OCI-LY7 (cell line): Measurements from ENCODE around the gene LRBA.

Source experiments
- EZH2phosphoT487 ChIP-seq: fragments of 200-600 bp; sonication (generic); IDR thresholded peaks from 2 replicates; pipeline ENCODE4 v1.6.1; 2018; ENCODE audit warnings: low read depth, borderline replicate concordance, mild to moderate bottlenecking, mixed run types, antibody characterized with exemption, low read length, moderate library complexity, mixed read lengths
- TF ChIP-seq, protein P1 (sequence below): fragments of 200-600 bp; sonication (generic); conservative IDR thresholded peaks from 2 replicates; pipeline ENCODE4 v1.5.1; 2014; ENCODE audit warnings: mild to moderate bottlenecking, antibody characterized with exemption, low read length, moderate library complexity, mixed read lengths

DNA sequence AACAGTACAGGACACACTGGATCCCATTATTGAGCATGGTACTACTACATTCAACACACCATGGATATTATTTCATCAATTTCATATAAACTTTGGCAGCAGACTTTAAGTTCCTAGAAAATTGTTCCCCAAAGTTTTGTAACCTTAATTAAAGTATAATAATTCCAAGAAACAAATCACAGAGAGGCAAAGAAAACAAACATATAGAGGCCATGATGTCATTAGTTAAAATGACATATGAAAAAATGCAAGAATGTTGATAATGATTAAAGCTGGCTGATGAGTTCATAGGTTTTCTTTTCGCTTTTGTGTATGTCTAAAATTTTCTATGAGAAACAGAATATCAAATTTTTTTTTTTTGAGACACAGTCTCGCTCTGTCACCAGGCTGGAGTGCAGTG, 26.8 kb downstream of the LRBA start:
- TF ChIP-seq, protein P1, sequence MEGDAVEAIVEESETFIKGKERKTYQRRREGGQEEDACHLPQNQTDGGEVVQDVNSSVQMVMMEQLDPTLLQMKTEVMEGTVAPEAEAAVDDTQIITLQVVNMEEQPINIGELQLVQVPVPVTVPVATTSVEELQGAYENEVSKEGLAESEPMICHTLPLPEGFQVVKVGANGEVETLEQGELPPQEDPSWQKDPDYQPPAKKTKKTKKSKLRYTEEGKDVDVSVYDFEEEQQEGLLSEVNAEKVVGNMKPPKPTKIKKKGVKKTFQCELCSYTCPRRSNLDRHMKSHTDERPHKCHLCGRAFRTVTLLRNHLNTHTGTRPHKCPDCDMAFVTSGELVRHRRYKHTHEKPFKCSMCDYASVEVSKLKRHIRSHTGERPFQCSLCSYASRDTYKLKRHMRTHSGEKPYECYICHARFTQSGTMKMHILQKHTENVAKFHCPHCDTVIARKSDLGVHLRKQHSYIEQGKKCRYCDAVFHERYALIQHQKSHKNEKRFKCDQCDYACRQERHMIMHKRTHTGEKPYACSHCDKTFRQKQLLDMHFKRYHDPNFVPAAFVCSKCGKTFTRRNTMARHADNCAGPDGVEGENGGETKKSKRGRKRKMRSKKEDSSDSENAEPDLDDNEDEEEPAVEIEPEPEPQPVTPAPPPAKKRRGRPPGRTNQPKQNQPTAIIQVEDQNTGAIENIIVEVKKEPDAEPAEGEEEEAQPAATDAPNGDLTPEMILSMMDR = no peak
- no peak for TF ChIP-seq EZH2phosphoT487
